RKO (cell line): ENCODE data around the gene MPC1.
"Not testable (repeated sequence)": the region's sequence is repeated elsewhere in the genome, so short reads cannot be mapped to it uniquely, and the experiment has no call there.

ENCODE experiments used
- DNase-seq: peaks from one replicate; pipeline ENCODE4 v3.0.0-alpha.2; 2016; ENCODE audit warnings: low spot score

The MPC1 gene

GRCh38 chr6:166406197-166406596, 23.5 kb upstream of the MPC1 start:
- no peak for DNase-seq

- no peak for DNase-seq
Observed at GRCh38 chr6:166405386-166405785, 22.6 kb upstream of the MPC1 start.

GRCh38 chr6:166402582-166403277, 20.0 kb upstream of the MPC1 start:
- no peak for DNase-seq

- DNase-seq: peak; percentile 74
Observed at GRCh38 chr6:166400649-166401250, 18.0 kb upstream of the MPC1 start.

GRCh38 chr6:166400181-166400580, 17.4 kb upstream of the MPC1 start:
- no peak for DNase-seq

- DNase-seq: no peak
Observed at GRCh38 chr6:166398348-166398747, 15.6 kb upstream of the MPC1 start.

- DNase-seq: no peak
Observed at GRCh38 chr6:166397849-166398248, 15.1 kb upstream of the MPC1 start.

- DNase-seq: no peak
Observed at GRCh38 chr6:166395778-166396177, 13.0 kb upstream of the MPC1 start.

- no peak for DNase-seq
Observed at GRCh38 chr6:166395351-166395750, 12.6 kb upstream of the MPC1 start.

GRCh38 chr6:166394036-166394892, 11.5 kb upstream of the MPC1 start:
- no peak for DNase-seq

GRCh38 chr6:166393535-166393823, 10.7 kb upstream of the MPC1 start:
- no peak for DNase-seq

- DNase-seq: not testable (repeated sequence)
Observed at GRCh38 chr6:166392755-166393534, 10.2 kb upstream of the MPC1 start.

- no peak for DNase-seq
Observed at GRCh38 chr6:166389119-166389518, 6.4 kb upstream of the MPC1 start.

GRCh38 chr6:166388290-166389004, 5.7 kb upstream of the MPC1 start:
- no peak for DNase-seq

GRCh38 chr6:166387642-166388289, 5.0 kb upstream of the MPC1 start:
- DNase-seq: no peak

- not testable (repeated sequence) for DNase-seq
Observed at GRCh38 chr6:166387098-166387497, 4.4 kb upstream of the MPC1 start.

- DNase-seq: no peak
Observed at GRCh38 chr6:166386111-166386510, 3.4 kb upstream of the MPC1 start.

GRCh38 chr6:166383802-166384363, 1.1 kb upstream of the MPC1 start:
- not testable (repeated sequence) for DNase-seq

GRCh38 chr6:166382500-166382932, 224 bp downstream of the MPC1 start:
- no peak for DNase-seq

GRCh38 chr6:166381733-166382499, 824 bp downstream of the MPC1 start:
- peak; percentile 80 for DNase-seq
